Stimulated activated naive CD4-positive, alpha-beta T cell treated with Interleukin-2 at 50 U/mL for 16 hours (primary cell): ENCODE results near the gene ACOT11.

ENCODE experiments used
- DNase-seq: peaks from one replicate; lab custom pipeline; 2025; lab: John Stamatoyannopoulos, UW

Gene ACOT11

GRCh38 chr1:54564312-54565112 lies 16.5 kb downstream of the ACOT11 start:
- DNase-seq, result no peak

GRCh38 chr1:54565113-54565501 lies 17.1 kb downstream of the ACOT11 start:
- no peak for DNase-seq

- DNase-seq, result no peak
Measured at GRCh38 chr1:54566438-54567141, 18.6 kb downstream of the ACOT11 start.

- DNase-seq, result no peak
Measured at GRCh38 chr1:54567961-54568360, 19.9 kb downstream of the ACOT11 start.

GRCh38 chr1:54569339-54569738 lies 21.3 kb downstream of the ACOT11 start:
- no peak for DNase-seq

GRCh38 chr1:54570161-54570560 lies 22.1 kb downstream of the ACOT11 start:
- DNase-seq, result no peak

- DNase-seq, result no peak
Measured at GRCh38 chr1:54571326-54571725, 23.3 kb downstream of the ACOT11 start.

- no peak for DNase-seq
Measured at GRCh38 chr1:54571803-54572541, 23.9 kb downstream of the ACOT11 start.

- DNase-seq, result no peak
Measured at GRCh38 chr1:54572542-54572850, 24.5 kb downstream of the ACOT11 start.

GRCh38 chr1:54574158-54574778 lies 26.2 kb downstream of the ACOT11 start:
- no peak for DNase-seq

- DNase-seq, result no peak
Measured at GRCh38 chr1:54575161-54575560, 27.1 kb downstream of the ACOT11 start.

- DNase-seq, result no peak
Measured at GRCh38 chr1:54575605-54576290, 27.7 kb downstream of the ACOT11 start.

- no peak for DNase-seq
Measured at GRCh38 chr1:54577612-54578011, 29.6 kb downstream of the ACOT11 start.

GRCh38 chr1:54579337-54579781 lies 31.3 kb downstream of the ACOT11 start:
- DNase-seq, result no peak

GRCh38 chr1:54580856-54581550 lies 33.0 kb downstream of the ACOT11 start:
- no peak for DNase-seq

- DNase-seq, result no peak
Measured at GRCh38 chr1:54581621-54582035, 33.6 kb downstream of the ACOT11 start.

- no peak for DNase-seq
Measured at GRCh38 chr1:54582566-54583306, 34.7 kb downstream of the ACOT11 start.

- DNase-seq, result no peak
Measured at GRCh38 chr1:54583307-54583686, 35.3 kb downstream of the ACOT11 start.

- DNase-seq, result no peak
Measured at GRCh38 chr1:54583871-54584270, 35.8 kb downstream of the ACOT11 start.

GRCh38 chr1:54584575-54584974 lies 36.5 kb downstream of the ACOT11 start:
- no peak for DNase-seq
